Amniotic stem cell (primary cell): ENCODE data around the gene WFDC2.

Experiments used
- DNase-seq: peaks from one replicate; lab custom pipeline; 2025; lab: John Stamatoyannopoulos, UW

WFDC2 gene, protein sequence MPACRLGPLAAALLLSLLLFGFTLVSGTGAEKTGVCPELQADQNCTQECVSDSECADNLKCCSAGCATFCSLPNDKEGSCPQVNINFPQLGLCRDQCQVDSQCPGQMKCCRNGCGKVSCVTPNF

GRCh38 chr20:45469336-45470261, at the start of gene WFDC2:
WFDC2 (plus strand) TSS chr20:45469753; CDS start chr20:45469782, 29 bp downstream.
- DNase-seq = no peak

GRCh38 chr20:45420125-45420524, 49.4 kb upstream of the WFDC2 start:
- no peak for DNase-seq

- no peak for DNase-seq
These were observed 45.9 kb upstream of the WFDC2 start for GRCh38 chr20:45423700-45424099.

GRCh38 chr20:45425561-45425960, 44.0 kb upstream of the WFDC2 start:
- DNase-seq = no peak

GRCh38 chr20:45426320-45427016, 43.1 kb upstream of the WFDC2 start:
- no peak for DNase-seq

GRCh38 chr20:45427236-45428149, 42.1 kb upstream of the WFDC2 start:
- DNase-seq = no peak

- DNase-seq = no peak
These were observed 39.9 kb upstream of the WFDC2 start for GRCh38 chr20:45429618-45430017.

DNA sequence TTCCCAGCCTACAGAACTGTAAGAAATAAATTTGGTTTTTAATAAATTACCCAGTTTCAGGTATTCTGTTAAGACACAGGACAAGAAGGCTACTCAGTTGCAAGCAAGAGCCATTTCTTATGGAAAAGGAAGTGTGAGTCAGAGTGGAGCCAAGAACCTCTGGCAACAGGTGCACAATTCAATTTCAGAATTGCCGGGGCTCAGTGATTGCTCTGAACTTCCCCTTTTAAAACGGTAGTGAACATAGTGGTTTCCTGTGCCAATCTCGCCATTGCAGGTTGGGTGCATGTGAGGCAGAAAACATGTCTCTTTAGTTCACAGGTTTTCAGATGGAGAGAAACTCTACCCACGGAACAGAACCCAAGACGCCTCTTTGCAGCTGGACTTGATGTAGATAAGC, 37.3 kb upstream of the WFDC2 start:
- DNase-seq = no peak

DNA sequence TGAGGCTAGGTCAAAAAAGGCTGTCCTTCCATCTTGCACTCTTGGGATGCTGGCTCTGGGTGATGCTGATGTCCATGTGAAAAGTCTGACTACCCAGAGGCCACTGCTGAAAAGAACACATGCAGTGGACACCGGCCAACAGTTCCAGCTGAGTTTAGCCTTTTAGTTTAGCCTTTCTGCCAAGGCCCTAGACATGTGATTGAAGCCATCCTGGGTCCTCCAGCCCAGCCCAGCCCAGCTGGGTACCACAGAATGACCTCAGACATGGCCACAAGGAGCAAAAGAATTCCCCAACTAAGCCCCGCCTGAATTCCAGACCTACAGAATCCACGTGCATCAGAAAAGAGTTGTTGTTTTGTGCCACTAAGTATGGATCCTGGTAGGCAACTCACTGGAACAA, 36.2 kb upstream of the WFDC2 start:
- no peak for DNase-seq

- DNase-seq = no peak
These were observed 35.6 kb upstream of the WFDC2 start for GRCh38 chr20:45433976-45434375.

DNA sequence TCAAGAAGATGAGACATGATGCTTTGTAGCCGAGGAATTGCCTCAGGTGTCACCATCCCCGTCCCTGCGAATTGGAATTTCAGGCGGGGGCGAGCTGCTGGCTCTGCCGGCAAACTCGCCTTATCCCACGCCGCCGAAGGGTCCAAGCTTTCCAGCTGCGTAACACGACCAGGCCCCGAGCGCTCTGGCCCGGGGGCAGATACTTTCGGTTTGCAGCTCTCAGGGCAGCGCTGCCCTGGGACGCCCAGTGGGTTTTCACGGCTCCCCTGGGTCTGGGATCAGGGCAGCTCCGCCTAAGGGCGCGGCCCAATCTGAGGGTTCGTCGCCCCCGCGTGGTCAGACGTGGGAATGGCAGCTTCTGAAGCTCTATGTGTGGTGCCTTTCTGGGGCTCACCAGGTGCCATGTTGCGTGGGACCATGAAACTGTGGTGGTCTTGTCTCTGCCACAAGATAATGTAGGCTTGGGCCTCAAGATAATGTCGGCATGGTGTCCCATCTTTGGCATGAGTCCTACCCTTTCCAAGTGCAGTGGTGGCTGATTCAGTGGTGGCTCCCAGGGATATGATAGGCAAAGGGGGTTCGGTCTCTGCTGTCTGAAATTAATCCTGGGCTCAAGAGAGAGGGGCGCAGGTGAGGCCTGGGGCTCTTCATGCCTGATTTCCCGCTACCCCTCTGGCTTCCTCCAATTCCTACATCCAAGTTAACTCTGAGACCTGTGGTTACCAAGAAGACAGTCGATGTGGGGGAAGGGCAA, 32.6 kb upstream of the WFDC2 start:
- DNase-seq = peak; percentile 58

DNA sequence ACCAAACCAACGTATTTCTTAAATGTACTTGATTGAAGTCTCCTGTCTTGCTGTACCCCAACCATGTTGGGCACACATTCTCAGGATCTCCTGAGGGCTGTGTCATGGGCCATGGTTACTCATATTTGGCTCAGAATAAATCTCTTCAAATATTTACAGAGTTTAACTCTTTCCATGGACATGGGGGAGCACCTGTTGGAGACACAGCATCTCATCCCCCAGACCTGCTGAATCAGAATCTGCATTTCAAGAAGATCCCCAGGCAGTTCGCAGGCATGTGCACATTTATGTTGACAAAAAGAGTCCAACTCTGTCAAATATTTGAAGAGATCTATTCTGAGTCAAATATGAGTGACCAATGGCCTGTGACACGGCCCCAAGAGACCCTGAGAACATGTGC, 29.1 kb upstream of the WFDC2 start:
- no peak for DNase-seq

- DNase-seq = no peak
These were observed 28.5 kb upstream of the WFDC2 start for GRCh38 chr20:45440891-45441685.

- DNase-seq = no peak
These were observed 27.8 kb upstream of the WFDC2 start for GRCh38 chr20:45441746-45442145.

DNA sequence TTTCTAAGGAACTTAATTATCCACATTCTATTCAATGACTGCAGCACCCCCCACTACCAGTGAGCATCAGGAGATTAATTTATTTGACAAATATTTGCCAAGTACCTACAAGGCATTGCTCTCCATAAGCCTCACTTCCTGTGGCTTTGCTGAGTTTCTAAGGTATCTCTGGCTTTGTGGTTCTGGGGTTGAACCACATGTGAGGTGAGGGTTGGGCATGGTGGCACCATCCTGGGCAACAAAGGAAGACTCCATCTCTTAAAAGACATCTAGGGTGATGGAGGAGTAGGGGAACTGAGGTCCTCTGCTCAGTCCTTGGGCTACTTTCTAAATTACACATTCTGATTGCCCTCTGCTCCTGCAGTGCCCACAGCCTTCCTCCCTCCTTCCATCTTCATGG, 25.5 kb upstream of the WFDC2 start:
- DNase-seq = no peak

DNA sequence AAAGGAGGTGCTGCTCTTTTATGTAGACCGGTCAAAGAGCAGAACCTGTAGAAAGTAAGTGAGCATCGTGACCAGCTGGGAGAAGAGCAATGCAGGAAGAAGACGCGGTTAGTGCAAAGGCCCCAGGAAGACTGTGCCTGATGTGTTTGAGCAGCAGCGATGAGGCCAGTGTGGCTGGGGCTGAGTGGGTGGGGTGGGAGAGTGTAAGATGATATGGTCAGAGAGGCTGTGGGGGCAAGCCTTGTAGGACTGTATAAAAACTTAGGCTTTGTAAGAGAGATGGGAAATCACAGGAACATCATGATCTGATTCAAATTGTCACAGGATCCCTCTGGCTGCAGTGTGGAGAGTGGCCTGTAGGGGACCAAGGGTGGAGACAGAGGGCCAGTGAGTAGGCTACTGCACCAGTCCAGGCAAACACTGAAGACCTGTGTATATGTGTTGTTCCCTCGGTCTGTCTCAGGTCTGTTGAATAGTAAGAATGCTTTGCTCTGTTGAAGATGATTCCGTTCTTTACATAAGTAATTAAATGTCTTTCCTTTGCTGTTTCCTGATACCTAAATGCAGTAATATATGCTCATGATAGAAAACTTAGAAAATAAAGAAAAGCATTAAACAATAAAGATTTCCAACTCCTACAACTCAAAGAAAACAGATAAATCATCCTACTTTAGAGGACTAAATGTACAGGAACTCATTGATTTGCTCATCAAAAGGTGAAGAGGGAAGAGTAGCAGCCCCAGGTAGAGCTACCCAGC, 23.6 kb upstream of the WFDC2 start:
- DNase-seq = no peak

- DNase-seq = no peak
These were observed 21.3 kb upstream of the WFDC2 start for GRCh38 chr20:45448270-45448669.

DNA sequence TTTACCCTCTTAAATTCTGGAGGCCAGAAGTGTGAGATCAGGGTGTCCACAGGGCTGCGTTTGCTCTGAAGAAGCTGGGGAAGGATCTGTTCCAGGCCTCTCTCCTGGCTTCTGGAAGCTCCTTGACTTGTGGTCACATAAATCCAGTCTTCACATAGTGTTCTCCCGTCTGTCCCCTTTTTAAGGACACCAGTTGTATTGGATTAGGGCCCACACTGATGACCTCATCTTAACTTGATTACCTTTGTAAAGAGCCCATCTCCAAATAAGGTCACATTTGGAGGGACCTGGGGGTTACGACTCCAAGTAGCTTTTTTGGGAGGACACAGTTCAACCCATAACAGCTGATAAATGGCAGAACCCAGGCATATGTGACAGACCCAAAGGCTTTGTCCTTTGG, 20.0 kb upstream of the WFDC2 start:
- DNase-seq = no peak

- no peak for DNase-seq
These were observed 19.3 kb upstream of the WFDC2 start for GRCh38 chr20:45450097-45450818.
